ENCODE measurements around the gene RASGRF2.

Gene RASGRF2

DNA sequence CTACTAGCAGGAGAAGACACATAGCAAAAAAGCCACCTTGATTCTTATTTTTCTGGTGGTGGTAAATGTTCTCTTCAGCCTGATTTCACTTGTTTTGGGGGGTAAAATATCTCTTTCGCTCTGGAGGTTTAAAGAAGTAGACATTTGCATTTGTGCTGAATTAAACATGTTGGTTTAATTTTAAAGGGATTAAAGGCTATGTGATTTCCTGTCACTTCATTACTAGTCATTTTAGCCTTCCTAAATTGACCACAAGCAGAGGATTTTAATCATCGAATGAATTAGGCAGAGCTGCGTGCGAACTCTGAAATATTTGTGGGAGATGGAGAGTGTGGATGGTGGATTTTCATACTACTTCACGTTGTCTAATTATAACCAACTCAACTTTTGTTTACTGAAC is 4.8 kb downstream of the RASGRF2 start:
- TF ChIP-seq, protein P1, sequence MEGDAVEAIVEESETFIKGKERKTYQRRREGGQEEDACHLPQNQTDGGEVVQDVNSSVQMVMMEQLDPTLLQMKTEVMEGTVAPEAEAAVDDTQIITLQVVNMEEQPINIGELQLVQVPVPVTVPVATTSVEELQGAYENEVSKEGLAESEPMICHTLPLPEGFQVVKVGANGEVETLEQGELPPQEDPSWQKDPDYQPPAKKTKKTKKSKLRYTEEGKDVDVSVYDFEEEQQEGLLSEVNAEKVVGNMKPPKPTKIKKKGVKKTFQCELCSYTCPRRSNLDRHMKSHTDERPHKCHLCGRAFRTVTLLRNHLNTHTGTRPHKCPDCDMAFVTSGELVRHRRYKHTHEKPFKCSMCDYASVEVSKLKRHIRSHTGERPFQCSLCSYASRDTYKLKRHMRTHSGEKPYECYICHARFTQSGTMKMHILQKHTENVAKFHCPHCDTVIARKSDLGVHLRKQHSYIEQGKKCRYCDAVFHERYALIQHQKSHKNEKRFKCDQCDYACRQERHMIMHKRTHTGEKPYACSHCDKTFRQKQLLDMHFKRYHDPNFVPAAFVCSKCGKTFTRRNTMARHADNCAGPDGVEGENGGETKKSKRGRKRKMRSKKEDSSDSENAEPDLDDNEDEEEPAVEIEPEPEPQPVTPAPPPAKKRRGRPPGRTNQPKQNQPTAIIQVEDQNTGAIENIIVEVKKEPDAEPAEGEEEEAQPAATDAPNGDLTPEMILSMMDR (conservative IDR thresholded peaks at IDR 0.05; ENCODE audit: low read depth, low read length), result no peak
- no peak for DNase-seq (ENCODE audit: low read depth)
- no peak overlapping the region for H3K4me3 ChIP-seq (ENCODE audit: low read length)

DNA sequence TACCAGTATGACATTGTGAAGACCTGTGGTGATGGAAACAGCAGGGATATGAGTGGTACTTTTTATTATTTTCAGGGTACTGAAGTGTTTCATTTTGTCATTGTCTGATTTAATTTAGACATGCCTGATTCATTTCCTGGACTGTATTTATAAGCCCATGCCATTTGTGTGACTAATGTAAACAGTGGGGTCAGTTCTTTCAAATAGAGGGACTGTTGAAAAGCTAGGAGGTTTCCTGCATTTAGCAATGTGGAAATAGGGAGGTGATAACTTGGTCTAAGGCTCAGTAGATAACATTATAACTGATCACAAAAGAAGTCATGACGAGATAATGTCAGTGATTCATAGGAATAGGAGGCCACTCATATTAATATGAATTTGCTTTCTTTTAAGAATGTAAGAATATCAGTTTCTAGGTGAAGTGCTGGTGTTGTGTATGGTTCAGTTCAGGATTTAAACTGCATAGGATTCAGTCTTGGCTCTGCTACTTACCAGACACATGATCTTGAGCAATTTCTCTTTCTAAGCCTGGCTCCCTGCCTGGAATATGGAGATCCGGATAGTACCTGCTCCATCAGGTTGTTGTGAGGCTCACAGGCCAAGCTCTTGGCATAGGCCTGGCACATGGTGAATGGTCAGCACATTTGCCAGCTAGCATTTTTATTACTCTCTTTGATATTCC is 7.5 kb downstream of the RASGRF2 start:
- DNase-seq (ENCODE audit: low read depth), result peak; percentile 82
- no peak overlapping the region for H3K4me3 ChIP-seq (ENCODE audit: low read length)
- TF ChIP-seq, protein P1 (conservative IDR thresholded peaks at IDR 0.05; ENCODE audit: low read depth, low read length), result no peak

DNA sequence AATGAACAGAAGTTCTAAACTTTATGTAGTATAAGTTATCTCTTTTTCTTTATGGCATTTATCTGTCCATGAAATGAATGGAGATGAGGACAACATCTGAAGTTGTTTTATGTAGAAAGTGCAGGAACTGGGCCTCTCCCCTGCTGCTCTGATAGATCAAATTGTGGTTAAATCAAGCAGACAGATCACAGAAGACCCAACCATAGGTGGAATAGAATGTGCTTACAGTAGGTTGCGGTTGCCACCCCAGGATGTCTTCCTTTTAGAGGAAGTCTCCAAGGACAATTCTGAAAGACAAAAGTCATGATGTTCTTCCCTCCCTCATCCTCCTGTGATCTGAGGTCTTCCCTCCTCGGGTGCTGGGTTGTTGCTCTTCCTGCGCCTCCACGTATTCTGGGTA is 12.9 kb downstream of the RASGRF2 start:
- TF ChIP-seq, protein P1 (conservative IDR thresholded peaks at IDR 0.05; ENCODE audit: low read depth, low read length), result no peak
- no peak for DNase-seq (ENCODE audit: low read depth)
- no peak overlapping the region for H3K4me3 ChIP-seq (ENCODE audit: low read length)

DNA sequence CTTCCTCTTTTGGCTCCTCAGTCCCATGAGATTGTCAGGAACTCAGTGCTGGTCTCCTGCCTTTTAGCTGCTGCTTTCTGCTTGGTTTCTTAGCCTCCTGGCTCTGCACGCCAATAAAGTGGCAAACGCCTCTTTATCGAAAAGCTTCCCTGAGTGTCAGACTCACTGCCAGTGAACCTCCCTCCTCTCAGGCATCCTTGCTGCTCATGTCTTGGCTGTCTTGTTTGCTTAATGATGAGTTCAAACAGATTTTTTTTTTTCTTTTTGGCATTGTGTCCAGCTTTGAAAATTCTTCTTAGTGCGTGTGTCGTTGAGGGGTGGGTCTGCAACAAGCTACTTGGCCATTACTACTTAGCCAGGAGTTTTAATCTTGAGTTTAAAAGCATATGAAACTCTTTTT is 14.9 kb downstream of the RASGRF2 start:
- TF ChIP-seq, protein P1 (conservative IDR thresholded peaks at IDR 0.05; ENCODE audit: low read depth, low read length), result no peak
- no peak for DNase-seq (ENCODE audit: low read depth)
- no peak overlapping the region for H3K4me3 ChIP-seq (ENCODE audit: low read length)

DNA sequence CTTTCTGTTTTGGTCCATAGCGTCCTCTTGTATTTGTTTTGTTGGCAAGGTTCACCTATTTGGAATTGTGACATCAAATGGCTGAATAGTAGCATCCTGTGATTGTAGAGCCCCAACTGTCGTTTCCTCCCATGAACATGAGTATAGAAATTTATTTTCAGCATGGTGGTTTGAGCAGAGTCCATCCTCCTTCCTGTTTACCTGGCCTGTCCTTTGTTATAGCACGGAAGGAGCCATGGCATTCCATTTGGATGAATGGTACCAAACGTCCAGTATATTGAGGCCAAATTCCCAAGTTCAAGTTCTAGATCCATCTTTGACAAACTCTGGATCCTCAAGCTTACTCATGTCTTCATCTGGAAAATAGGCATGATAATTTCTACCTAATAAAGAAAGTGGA is 16.8 kb downstream of the RASGRF2 start:
- no peak overlapping the region for H3K4me3 ChIP-seq (ENCODE audit: low read length)
- no peak for DNase-seq (ENCODE audit: low read depth)
- TF ChIP-seq, protein P1 (conservative IDR thresholded peaks at IDR 0.05; ENCODE audit: low read depth, low read length), result no peak

DNA sequence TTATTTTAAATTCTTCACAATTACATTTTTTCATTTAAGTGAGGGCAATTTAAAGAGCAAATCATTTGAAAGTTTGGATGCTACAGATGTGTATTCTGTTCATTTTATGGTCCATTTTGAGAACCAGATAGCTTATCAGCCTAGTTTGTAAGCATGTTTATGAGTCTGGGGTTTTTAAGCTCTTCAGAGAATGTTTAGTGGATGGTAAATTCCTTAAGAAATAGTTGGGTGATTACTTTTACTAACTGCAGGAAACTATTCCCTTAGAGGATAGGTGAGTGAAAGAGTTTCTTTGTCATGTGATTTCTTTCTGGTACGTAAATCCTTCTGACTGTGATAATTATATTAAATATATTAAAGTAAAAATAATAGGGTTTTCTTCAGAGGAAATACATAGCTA is 17.6 kb downstream of the RASGRF2 start:
- no peak overlapping the region for H3K4me3 ChIP-seq (ENCODE audit: low read length)
- TF ChIP-seq, protein P1 (conservative IDR thresholded peaks at IDR 0.05; ENCODE audit: low read depth, low read length), result no peak
- peak; percentile 68 for DNase-seq (ENCODE audit: low read depth)

DNA sequence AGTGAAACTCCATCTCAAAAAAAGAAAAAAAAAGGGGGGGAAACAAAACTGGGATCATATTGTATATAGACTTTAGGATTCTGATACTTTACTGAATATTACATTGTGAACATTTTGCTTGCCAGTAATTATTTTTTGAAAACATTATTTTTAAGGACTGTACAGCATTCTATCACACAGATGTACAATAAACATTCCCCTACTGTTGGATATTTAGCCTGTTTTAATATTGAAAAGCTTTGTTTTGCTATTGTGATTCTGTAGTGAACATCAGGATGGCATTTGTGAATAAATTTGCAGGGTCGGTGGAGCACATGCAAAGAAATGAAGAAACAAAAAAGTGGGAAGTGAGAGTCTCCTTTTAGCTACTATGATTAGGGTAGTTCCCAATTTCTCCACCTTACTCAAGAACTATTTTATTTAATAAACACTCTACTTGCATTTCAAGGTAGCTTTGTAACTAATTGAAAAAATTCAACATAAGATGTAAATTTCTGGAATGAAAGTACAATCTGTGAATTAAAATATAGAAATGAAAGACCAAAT is 18.7 kb downstream of the RASGRF2 start:
- no peak for DNase-seq (ENCODE audit: low read depth)
- TF ChIP-seq, protein P1 (conservative IDR thresholded peaks at IDR 0.05; ENCODE audit: low read depth, low read length), result no peak
- no peak overlapping the region for H3K4me3 ChIP-seq (ENCODE audit: low read length)
